NCI-H345 treated with DMSO at 0.1 percent for 48 hours (cell line): ENCODE measurements around the gene MCU.
"Not testable (repeated sequence)": the region's sequence is repeated elsewhere in the genome, so short reads cannot be mapped to it uniquely, and the experiment has no call there.

Experiments
- DNase-seq: peaks from one replicate; lab custom pipeline; 2025; ENCODE audit not compliant: unreplicated experiment; lab: John Stamatoyannopoulos, UW

MCU gene

GRCh38 chr10:72691863-72692743 is at the start of gene MCU:
MCU (plus strand) TSS chr10:72692143; CDS start chr10:72692152, 9 bp downstream.
- peak; percentile 83 for DNase-seq

GRCh38 chr10:72642318-72642717 is 49.6 kb upstream of the MCU start:
- DNase-seq = no peak

GRCh38 chr10:72645263-72645858 is 46.6 kb upstream of the MCU start:
- no peak for DNase-seq

- DNase-seq = not testable (repeated sequence)
These were observed 45.0 kb upstream of the MCU start for GRCh38 chr10:72646971-72647370.

GRCh38 chr10:72648301-72648700 is 43.6 kb upstream of the MCU start:
- DNase-seq = no peak

GRCh38 chr10:72649291-72649690 is 42.7 kb upstream of the MCU start:
- no peak for DNase-seq

GRCh38 chr10:72653383-72654096 is 38.4 kb upstream of the MCU start:
- no peak for DNase-seq

GRCh38 chr10:72654720-72655119 is 37.2 kb upstream of the MCU start:
- no peak for DNase-seq

- no peak for DNase-seq
These were observed 33.1 kb upstream of the MCU start for GRCh38 chr10:72658696-72659400.

GRCh38 chr10:72659694-72660093 is 32.2 kb upstream of the MCU start:
- no peak for DNase-seq

- DNase-seq = no peak
These were observed 31.7 kb upstream of the MCU start for GRCh38 chr10:72660220-72660619.

- DNase-seq = no peak
These were observed 30.5 kb upstream of the MCU start for GRCh38 chr10:72661431-72661830.

GRCh38 chr10:72663971-72664370 is 28.0 kb upstream of the MCU start:
- DNase-seq = no peak

- no peak for DNase-seq
These were observed 26.0 kb upstream of the MCU start for GRCh38 chr10:72665925-72666324.

- no peak for DNase-seq
These were observed 24.6 kb upstream of the MCU start for GRCh38 chr10:72667207-72667864.

- DNase-seq = no peak
These were observed 18.7 kb upstream of the MCU start for GRCh38 chr10:72673280-72673679.

- DNase-seq = not testable (repeated sequence)
These were observed 17.8 kb upstream of the MCU start for GRCh38 chr10:72674174-72674573.

GRCh38 chr10:72679838-72680241 is 12.1 kb upstream of the MCU start:
- DNase-seq = no peak

- DNase-seq = no peak
These were observed 9.3 kb upstream of the MCU start for GRCh38 chr10:72682638-72683037.

- DNase-seq = no peak
These were observed 6.5 kb upstream of the MCU start for GRCh38 chr10:72685264-72685921.
